Bronchus fibroblast of lung (primary cell): ENCODE data around the gene LMO7. TPM values are rescaled to one million over a fixed set of nuclear protein-coding genes. Genes with fewer than 3 reads are reported as not detected.

Experiments used
- total RNA-seq: library from RNA; depleted of rRNA; stranded (reverse); fragments of >200 nt; gene quantifications from 2 replicates; pipeline ENCODE4 v1.2.3, GENCODE V29; 2015

Gene LMO7
- total RNA-seq = 31.4 and 35.5 TPM in 2 replicates

DNA sequence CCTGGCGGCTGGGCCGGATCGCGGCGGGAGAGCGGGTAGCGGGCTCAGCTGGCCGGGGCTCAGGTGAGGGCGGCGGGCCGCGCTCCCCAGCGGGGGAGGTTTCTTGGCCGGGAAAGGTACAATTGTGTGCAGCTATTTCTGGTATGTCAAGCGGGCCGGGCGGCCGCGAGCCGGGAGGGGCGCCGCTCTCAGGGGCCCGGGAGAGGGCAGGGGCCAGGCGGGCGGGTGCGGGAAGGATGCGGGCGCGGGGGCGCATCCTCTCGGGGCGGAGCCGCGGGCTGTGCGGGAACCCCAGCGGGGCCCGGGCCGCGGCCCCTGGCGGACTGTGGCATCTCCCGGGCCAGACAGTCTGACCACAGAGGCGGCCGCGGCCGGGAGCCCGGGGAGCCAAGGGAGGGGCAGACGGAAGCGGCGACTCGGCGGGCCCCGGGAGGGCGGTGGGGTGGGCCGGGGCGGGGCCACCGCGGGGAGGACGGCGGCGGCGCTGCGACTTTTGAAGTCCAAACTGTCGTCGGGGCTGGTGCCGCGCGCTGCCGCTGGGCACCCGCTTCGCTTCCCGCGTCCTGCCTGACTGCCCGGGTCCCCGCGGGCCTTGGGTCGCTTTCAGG lies at the start of gene LMO7:
TSS of gene LMO7 (plus strand) at position 503 of the 608 bp plus-strand sequence. CDS start 328 bp downstream, outside the sequence.

Other genes starting within 250 kb of the LMO7 start
- gene TBC1D4, start 154.2 kb upstream of the LMO7 start, total RNA-seq = 9.1 and 13.5 TPM in 2 replicates
- gene COMMD6, start 98.5 kb upstream of the LMO7 start, total RNA-seq = 83.6 and 100 TPM in 2 replicates
- gene UCHL3, start 86.5 kb upstream of the LMO7 start, total RNA-seq = 48.9 and 49.8 TPM in 2 replicates